IMR-90 (cell line): ENCODE results near the gene CSNK1D. TPM values are rescaled to one million over a fixed set of nuclear protein-coding genes. Genes with fewer than 3 reads are reported as not detected.

ENCODE experiments used
- polyA plus RNA-seq, 3 experiments: library from polyadenylated mRNA; depleted of rRNA; stranded (reverse); fragments of >200 nt; gene quantifications; 2 replicates each; pipeline ENCODE4 v1.2.3, GENCODE V29; 2012; ENCODE audit warnings: low replicate concordance in 1 of 3
- total RNA-seq: library from RNA; depleted of rRNA; stranded (reverse); fragments of >200 nt; gene quantifications from 2 replicates; pipeline ENCODE4 v1.2.3, GENCODE V29; 2012
- TF ChIP-seq, protein P1 (sequence below): fragments of 150-350 bp; IDR thresholded peaks from 2 replicates; pipeline ENCODE4 v1.6.1; 2017; ENCODE audit warnings: mild to moderate bottlenecking, antibody characterized with exemption, low read length, low read depth

Gene CSNK1D
- total and polyA plus RNA-seq, 2 of the 4 experiments (the other 2 are of a cell fraction): 47.1 to 186 TPM

DNA sequence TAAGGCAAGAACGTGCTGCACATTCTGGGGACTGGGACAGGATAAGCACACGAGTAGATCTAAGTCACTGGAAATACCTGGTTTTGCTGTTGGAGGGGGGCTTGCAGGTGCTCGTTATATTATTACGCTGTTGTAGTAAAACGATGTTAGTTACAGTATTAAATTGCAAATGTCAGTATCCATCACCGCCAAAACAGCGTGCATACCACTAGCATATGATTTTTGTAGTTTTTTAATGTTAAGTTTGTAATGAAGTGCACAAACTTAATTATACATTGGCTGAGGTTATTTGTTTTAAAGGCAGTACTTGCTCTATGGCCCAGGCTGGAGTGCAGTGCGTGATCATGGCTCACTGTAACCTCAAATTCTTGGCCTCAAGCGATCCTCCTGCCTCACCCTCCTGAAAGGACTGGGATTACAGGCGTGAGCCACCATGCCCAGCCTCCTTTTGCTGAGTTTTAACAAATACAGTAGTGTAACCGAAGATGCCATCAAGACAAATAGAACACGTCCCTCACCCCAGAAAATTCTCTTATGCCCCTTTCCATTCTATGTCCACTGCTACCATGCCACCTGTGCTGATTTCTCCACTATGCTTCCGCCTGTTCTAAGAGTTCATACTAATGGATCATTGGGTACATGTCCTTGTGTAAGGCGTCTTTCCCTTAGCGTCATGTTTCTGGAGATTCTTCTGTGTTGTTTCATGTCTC lies 20.7 kb upstream of the CSNK1D start (continued):
- TF ChIP-seq, protein P1, sequence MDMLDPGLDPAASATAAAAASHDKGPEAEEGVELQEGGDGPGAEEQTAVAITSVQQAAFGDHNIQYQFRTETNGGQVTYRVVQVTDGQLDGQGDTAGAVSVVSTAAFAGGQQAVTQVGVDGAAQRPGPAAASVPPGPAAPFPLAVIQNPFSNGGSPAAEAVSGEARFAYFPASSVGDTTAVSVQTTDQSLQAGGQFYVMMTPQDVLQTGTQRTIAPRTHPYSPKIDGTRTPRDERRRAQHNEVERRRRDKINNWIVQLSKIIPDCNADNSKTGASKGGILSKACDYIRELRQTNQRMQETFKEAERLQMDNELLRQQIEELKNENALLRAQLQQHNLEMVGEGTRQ: no peak
